Thyroid gland (tissue), 4 donors: Measurements from ENCODE around the gene CHST4. TPM values are rescaled to one million over a fixed set of nuclear protein-coding genes. Genes with fewer than 3 reads are reported as not detected.

Source experiments
- DNase-seq, 2 donors: peaks; one replicate each; pipeline ENCODE4 v3.0.0-alpha.2; 2019
- H3K27ac ChIP-seq, 3 donors: fragments of 200-600 bp; sonication (generic); 1 replicate in 2 of 3; 2 replicates in 1 of 3; pipeline ENCODE4 v1.5.1; 2016 to 2019; ENCODE audit warnings: mild to moderate bottlenecking in 1 of 3, moderate library complexity in 1 of 3
- H3K27me3 ChIP-seq: fragments of 200-600 bp; sonication (generic); one replicate; pipeline ENCODE4 v1.5.1; 2019
- H3K36me3 ChIP-seq, 2 donors: fragments of 200-600 bp; sonication (generic); one replicate each; pipeline ENCODE4 v1.5.1; 2016 to 2019
- H3K4me1 ChIP-seq, 2 donors: fragments of 200-600 bp; sonication (generic); one replicate each; pipeline ENCODE4 v1.5.1; 2017 to 2019
- H3K4me3 ChIP-seq, 3 donors: fragments of 200-600 bp; sonication (generic); replicated peaks in 1 of 3; 1 replicate in 2 of 3; 2 replicates in 1 of 3; pipeline ENCODE4 v1.5.1; 2016; ENCODE audit warnings: mild to moderate bottlenecking in 1 of 3
- H3K9me3 ChIP-seq: fragments of 200-600 bp; sonication (generic); one replicate; pipeline ENCODE4 v1.5.1; 2017
- POLR2A ChIP-seq, 2 donors: fragments of 450-650 bp; IDR thresholded peaks; one replicate each; pipeline ENCODE4 v1.6.1; 2017; ENCODE audit warnings: antibody characterized with exemption in 2 of 2, mild to moderate bottlenecking in 2 of 2, moderate library complexity in 1 of 2
- WGBS, 2 donors: methylation state at CpG; one replicate each; pipeline ENCODE4 v1.1.5; 2017; 5-methylcytosine and 5-hydroxymethylcytosine counted together
- intact Hi-C: fragments of 100-400 bp; cut with DNase I; formaldehyde crosslinking; loops from one replicate; pipeline ENCODE4 v1.15.1; 2023
- total RNA-seq, 4 donors: library from RNA; depleted of rRNA; stranded (reverse); fragments of >200 nt; gene quantifications; one replicate each; pipeline ENCODE4 v1.2.3, GENCODE V29; 2016
- TF ChIP-seq, protein P1 (sequence below), 6 experiments: fragments of 200-600 bp in 3 of 6; fragments of 450-650 bp in 3 of 6; sonication (generic) in 3 of 6; IDR thresholded peaks; one replicate each; pipeline ENCODE4 v1.5.1; 2016 to 2019; ENCODE audit warnings: antibody characterized with exemption in 6 of 6, mild to moderate bottlenecking in 2 of 6, inconsistent platforms in 1 of 6, moderate library complexity in 1 of 6

CHST4 gene
- total RNA-seq, 4 donors from 2014 or later, result not detected

- 93 to 94% methylated on average over 5 of the region's 5 CpGs for WGBS, 2 donors
- Histone ChIP-seq H3K4me1 (no peaks in the 10 kb centered on the region), H3K27me3 (no peaks in the 10 kb centered on the region), H3K27ac (no peak overlapping the region), H3K4me3 (no peak overlapping the region), H3K9me3 (no peaks in the 10 kb centered on the region), H3K36me3 (no peaks in the 10 kb centered on the region)
- TF ChIP-seq, protein P1, sequence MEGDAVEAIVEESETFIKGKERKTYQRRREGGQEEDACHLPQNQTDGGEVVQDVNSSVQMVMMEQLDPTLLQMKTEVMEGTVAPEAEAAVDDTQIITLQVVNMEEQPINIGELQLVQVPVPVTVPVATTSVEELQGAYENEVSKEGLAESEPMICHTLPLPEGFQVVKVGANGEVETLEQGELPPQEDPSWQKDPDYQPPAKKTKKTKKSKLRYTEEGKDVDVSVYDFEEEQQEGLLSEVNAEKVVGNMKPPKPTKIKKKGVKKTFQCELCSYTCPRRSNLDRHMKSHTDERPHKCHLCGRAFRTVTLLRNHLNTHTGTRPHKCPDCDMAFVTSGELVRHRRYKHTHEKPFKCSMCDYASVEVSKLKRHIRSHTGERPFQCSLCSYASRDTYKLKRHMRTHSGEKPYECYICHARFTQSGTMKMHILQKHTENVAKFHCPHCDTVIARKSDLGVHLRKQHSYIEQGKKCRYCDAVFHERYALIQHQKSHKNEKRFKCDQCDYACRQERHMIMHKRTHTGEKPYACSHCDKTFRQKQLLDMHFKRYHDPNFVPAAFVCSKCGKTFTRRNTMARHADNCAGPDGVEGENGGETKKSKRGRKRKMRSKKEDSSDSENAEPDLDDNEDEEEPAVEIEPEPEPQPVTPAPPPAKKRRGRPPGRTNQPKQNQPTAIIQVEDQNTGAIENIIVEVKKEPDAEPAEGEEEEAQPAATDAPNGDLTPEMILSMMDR (IDR thresholded peaks at IDR 0.05), result no peak
- no peak for TF ChIP-seq POLR2A (IDR thresholded peaks at IDR 0.05)
- intact Hi-C loops, result loop anchor here (5.0 kb wide), 1 partner anchor 93 kb away; no protein-coding TSS in a partner anchor
- no peak for DNase-seq
These were observed 21.3 kb upstream of the CHST4 start for GRCh38 chr16:71504901-71505300.

DNA sequence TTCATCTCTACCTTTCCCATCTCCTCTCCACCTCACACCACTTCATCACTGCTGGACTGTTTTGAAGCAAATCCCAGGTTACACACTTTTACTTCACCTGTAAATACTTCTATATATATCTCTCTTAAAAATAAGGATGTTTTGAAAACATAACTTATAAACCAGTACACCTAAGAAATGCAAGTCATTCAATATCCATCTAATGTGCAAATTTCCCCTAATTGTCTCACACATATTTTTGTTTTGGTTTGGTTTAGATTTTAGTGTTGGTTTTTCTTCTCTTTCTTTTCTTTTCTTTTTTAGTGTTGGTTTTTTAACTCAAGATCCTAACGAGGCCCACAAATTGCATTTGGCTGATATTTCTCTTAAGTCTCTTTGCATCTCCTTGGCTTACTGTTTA is 19.2 kb upstream of the CHST4 start:
- intact Hi-C loops, result no loop called here
- H3K9me3 ChIP-seq, result no peaks in the 10 kb centered on the region

GRCh38 chr16:71513302-71513701 is 12.9 kb upstream of the CHST4 start:
- WGBS, 2 donors, result 0% methylated on average over 1 of the region's 1 CpG

More for the DNA sequence above, 19.2 kb upstream of the CHST4 start:
- H3K27me3 ChIP-seq, result no peaks in the 10 kb centered on the region
- H3K27ac ChIP-seq, result no peak overlapping the region
- no peaks in the 10 kb centered on the region for H3K36me3 ChIP-seq
- H3K4me1 ChIP-seq, result no peaks in the 10 kb centered on the region
- TF ChIP-seq, protein P1 (IDR thresholded peaks at IDR 0.05), result no peak
- TF ChIP-seq POLR2A (IDR thresholded peaks at IDR 0.05), result no peak
- H3K4me3 ChIP-seq, result no peak overlapping the region
- DNase-seq, result no peak
- 61 to 80% methylated on average over 1 of the region's 1 CpG for WGBS, 2 donors

GRCh38 chr16:71514476-71514875 is 11.8 kb upstream of the CHST4 start:
- Histone ChIP-seq H3K27me3 (no peaks in the 10 kb centered on the region), H3K4me3 (no peak overlapping the region), H3K36me3 (no peaks in the 10 kb centered on the region), H3K4me1 (no peaks in the 10 kb centered on the region), H3K27ac (no peak overlapping the region), H3K9me3 (no peaks in the 10 kb centered on the region)
- intact Hi-C loops, result no loop called here
- TF ChIP-seq, protein P1 (IDR thresholded peaks at IDR 0.05), result no peak
- no peak for TF ChIP-seq POLR2A (IDR thresholded peaks at IDR 0.05)
- no peak for DNase-seq
- WGBS, 2 donors, result 90 to 94% methylated on average over 7 of the region's 7 CpGs

More at GRCh38 chr16:71513302-71513701, 12.9 kb upstream of the CHST4 start:
- TF ChIP-seq, protein P1 (IDR thresholded peaks at IDR 0.05), result no peak
- no peak for TF ChIP-seq POLR2A (IDR thresholded peaks at IDR 0.05)
- intact Hi-C loops, result no loop called here
- Histone ChIP-seq H3K9me3 (no peaks in the 10 kb centered on the region), H3K4me3 (no peak overlapping the region), H3K27ac (no peak overlapping the region), H3K27me3 (no peaks in the 10 kb centered on the region), H3K36me3 (no peaks in the 10 kb centered on the region), H3K4me1 (no peaks in the 10 kb centered on the region)
- DNase-seq, result no peak

DNA sequence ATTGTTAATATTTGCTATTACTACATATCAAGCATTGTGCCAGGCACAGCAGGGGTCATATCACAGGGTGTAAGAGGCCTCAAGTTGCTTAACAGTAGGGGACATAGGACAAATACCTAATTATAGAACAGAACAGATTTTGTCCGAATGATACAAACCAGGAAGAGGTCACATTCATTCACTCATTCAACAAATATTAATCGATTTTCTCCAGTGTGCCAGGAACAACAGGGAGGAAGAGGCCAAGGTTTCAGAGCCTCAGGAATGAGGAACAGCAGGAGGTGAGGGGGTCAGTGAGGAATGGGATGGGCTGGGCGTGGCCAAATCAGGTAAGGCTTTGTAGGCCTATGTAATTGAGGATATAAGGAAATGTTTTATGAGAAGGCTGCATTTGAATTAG is 11.2 kb upstream of the CHST4 start:
- DNase-seq, result no peak
- no peak overlapping the region for H3K27ac ChIP-seq
- TF ChIP-seq, protein P1 (IDR thresholded peaks at IDR 0.05), result no peak
- TF ChIP-seq POLR2A (IDR thresholded peaks at IDR 0.05), result no peak
- H3K9me3 ChIP-seq, result no peaks in the 10 kb centered on the region
- no peaks in the 10 kb centered on the region for H3K36me3 ChIP-seq
- no peak overlapping the region for H3K4me3 ChIP-seq
- H3K27me3 ChIP-seq, result no peaks in the 10 kb centered on the region
- 86 to 87% methylated on average over 3 of the region's 3 CpGs for WGBS, 2 donors
- intact Hi-C loops, result no loop called here
- H3K4me1 ChIP-seq, result no peaks in the 10 kb centered on the region
